HepG2 (cell line): ENCODE data around the gene IRAK2.

ENCODE experiments used
- DPF2 ChIP-seq: sonication (generic); formaldehyde crosslinking; IDR thresholded peaks from 2 replicates; pipeline ENCODE4 v1.4.0; 2020; ENCODE audit warnings: mild to moderate bottlenecking, low read depth, missing genetic modification reagents, borderline replicate concordance
- TCF7L2 ChIP-seq: IDR thresholded peaks from 2 replicates; pipeline ENCODE4 v1.6.1; 2011; ENCODE audit warnings: mild to moderate bottlenecking, low read depth, low read length, moderate library complexity
- ZNF12 ChIP-seq: sonication (generic); formaldehyde crosslinking; IDR thresholded peaks from 2 replicates; pipeline ENCODE4 v1.5.0; 2020; ENCODE audit warnings: missing genetic modification reagents
- TF ChIP-seq, protein P1 (sequence below): sonication (generic); formaldehyde crosslinking; IDR thresholded peaks from 2 replicates; pipeline ENCODE4 v1.5.0; 2020; ENCODE audit warnings: mild to moderate bottlenecking, missing genetic modification reagents, moderate library complexity
- TF ChIP-seq, protein P2 (sequence below): sonication (generic); formaldehyde crosslinking; conservative IDR thresholded peaks from 2 replicates; pipeline ENCODE4 v1.8.1; 2023; ENCODE audit warnings: missing genetic modification reagents

DNA sequence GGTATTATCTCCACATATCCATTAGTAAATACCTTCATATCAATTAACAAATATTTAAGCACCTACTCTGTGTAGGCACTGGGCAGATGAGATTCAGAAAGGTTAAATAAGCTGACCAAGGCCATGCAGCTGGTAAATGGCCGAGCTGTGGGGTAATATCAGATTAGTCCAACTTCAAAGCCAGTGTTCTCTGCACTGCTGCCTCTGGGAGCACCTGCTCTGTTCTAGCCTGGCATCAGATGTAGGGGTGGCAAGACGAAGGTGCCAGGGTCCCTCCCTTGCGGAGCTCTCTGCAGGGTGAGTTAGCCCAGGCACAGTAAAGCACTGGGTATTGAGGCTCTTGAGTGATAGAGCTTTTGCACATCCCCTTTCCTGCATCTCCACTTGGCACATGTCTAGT is 89.0 kb downstream of the IRAK2 start:
- TF ChIP-seq, protein P1, sequence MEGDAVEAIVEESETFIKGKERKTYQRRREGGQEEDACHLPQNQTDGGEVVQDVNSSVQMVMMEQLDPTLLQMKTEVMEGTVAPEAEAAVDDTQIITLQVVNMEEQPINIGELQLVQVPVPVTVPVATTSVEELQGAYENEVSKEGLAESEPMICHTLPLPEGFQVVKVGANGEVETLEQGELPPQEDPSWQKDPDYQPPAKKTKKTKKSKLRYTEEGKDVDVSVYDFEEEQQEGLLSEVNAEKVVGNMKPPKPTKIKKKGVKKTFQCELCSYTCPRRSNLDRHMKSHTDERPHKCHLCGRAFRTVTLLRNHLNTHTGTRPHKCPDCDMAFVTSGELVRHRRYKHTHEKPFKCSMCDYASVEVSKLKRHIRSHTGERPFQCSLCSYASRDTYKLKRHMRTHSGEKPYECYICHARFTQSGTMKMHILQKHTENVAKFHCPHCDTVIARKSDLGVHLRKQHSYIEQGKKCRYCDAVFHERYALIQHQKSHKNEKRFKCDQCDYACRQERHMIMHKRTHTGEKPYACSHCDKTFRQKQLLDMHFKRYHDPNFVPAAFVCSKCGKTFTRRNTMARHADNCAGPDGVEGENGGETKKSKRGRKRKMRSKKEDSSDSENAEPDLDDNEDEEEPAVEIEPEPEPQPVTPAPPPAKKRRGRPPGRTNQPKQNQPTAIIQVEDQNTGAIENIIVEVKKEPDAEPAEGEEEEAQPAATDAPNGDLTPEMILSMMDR (CRISPR knock-in tag), result no peak
- TF ChIP-seq DPF2 (CRISPR knock-in tag), result no peak
- TF ChIP-seq, protein P2, sequence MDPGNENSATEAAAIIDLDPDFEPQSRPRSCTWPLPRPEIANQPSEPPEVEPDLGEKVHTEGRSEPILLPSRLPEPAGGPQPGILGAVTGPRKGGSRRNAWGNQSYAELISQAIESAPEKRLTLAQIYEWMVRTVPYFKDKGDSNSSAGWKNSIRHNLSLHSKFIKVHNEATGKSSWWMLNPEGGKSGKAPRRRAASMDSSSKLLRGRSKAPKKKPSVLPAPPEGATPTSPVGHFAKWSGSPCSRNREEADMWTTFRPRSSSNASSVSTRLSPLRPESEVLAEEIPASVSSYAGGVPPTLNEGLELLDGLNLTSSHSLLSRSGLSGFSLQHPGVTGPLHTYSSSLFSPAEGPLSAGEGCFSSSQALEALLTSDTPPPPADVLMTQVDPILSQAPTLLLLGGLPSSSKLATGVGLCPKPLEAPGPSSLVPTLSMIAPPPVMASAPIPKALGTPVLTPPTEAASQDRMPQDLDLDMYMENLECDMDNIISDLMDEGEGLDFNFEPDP, result no peak
- TF ChIP-seq ZNF12 (CRISPR knock-in tag), result no peak
- no peak for TF ChIP-seq TCF7L2
